ENCODE measurements around the gene ALDH4A1.

ALDH4A1 gene

GRCh38 chr1:18929686-18930085, 27.3 kb upstream of the ALDH4A1 start:
- no peak overlapping the region for H3K4me3 ChIP-seq (ENCODE audit: low read depth, low read length)
- H3K27me3 ChIP-seq = no peaks in the 10 kb centered on the region
- no peaks in the 10 kb centered on the region for H3K36me3 ChIP-seq
- TF ChIP-seq CTCF (IDR thresholded peaks at IDR 0.05; ENCODE audit: low read depth, low read length) = no peak
- no peaks in the 10 kb centered on the region for H3K4me1 ChIP-seq
- DNase-seq = no peak
- H3K9me3 ChIP-seq = no peaks in the 10 kb centered on the region

GRCh38 chr1:18928985-18929384, 26.6 kb upstream of the ALDH4A1 start:
- no peaks in the 10 kb centered on the region for H3K27me3 ChIP-seq
- TF ChIP-seq CTCF (IDR thresholded peaks at IDR 0.05; ENCODE audit: low read depth, low read length) = no peak
- DNase-seq = no peak
- no peak overlapping the region for H3K4me3 ChIP-seq (ENCODE audit: low read depth, low read length)
- H3K36me3 ChIP-seq = no peaks in the 10 kb centered on the region
- no peaks in the 10 kb centered on the region for H3K9me3 ChIP-seq
- H3K4me1 ChIP-seq = no peaks in the 10 kb centered on the region

GRCh38 chr1:18928406-18928805, 26.1 kb upstream of the ALDH4A1 start:
- H3K27me3 ChIP-seq = no peaks in the 10 kb centered on the region
- no peak for TF ChIP-seq CTCF (IDR thresholded peaks at IDR 0.05; ENCODE audit: low read depth, low read length)
- H3K4me1 ChIP-seq = no peaks in the 10 kb centered on the region
- H3K4me3 ChIP-seq (ENCODE audit: low read depth, low read length) = no peak overlapping the region
- no peaks in the 10 kb centered on the region for H3K9me3 ChIP-seq
- H3K36me3 ChIP-seq = no peaks in the 10 kb centered on the region
- DNase-seq = no peak

GRCh38 chr1:18927654-18928272, 25.4 kb upstream of the ALDH4A1 start:
- H3K4me3 ChIP-seq (ENCODE audit: low read depth, low read length) = no peak overlapping the region
- DNase-seq = no peak
- no peaks in the 10 kb centered on the region for H3K27me3 ChIP-seq
- H3K9me3 ChIP-seq = no peaks in the 10 kb centered on the region
- H3K4me1 ChIP-seq = no peaks in the 10 kb centered on the region
- TF ChIP-seq CTCF (IDR thresholded peaks at IDR 0.05; ENCODE audit: low read depth, low read length) = no peak
- H3K36me3 ChIP-seq = no peaks in the 10 kb centered on the region

GRCh38 chr1:18927082-18927653, 24.8 kb upstream of the ALDH4A1 start:
- Histone ChIP-seq H3K4me3 (ENCODE audit: low read depth, low read length) (no peak overlapping the region), H3K27me3 (no peaks in the 10 kb centered on the region), H3K9me3 (no peaks in the 10 kb centered on the region), H3K36me3 (no peaks in the 10 kb centered on the region), H3K4me1 (no peaks in the 10 kb centered on the region)
- no peak for DNase-seq
- TF ChIP-seq CTCF (IDR thresholded peaks at IDR 0.05; ENCODE audit: low read depth, low read length) = no peak

- Histone ChIP-seq H3K4me1 (no peaks in the 10 kb centered on the region), H3K27me3 (no peaks in the 10 kb centered on the region), H3K36me3 (no peaks in the 10 kb centered on the region), H3K4me3 (ENCODE audit: low read depth, low read length) (no peak overlapping the region), H3K9me3 (no peaks in the 10 kb centered on the region)
- TF ChIP-seq CTCF (IDR thresholded peaks at IDR 0.05; ENCODE audit: low read depth, low read length) = no peak
- no peak for DNase-seq
Observed at GRCh38 chr1:18926315-18927081, 24.1 kb upstream of the ALDH4A1 start.

Measured in BE2C (cell line).